ENCODE data around the gene KSR2.

GRCh38 chr12:117699575-117699974 is 269.2 kb downstream of the KSR2 start:
- TF ChIP-seq CTCF (IDR thresholded peaks at IDR 0.05 in 4 of 5, conservative IDR thresholded peaks at IDR 0.05 in 1 of 5) (no peak), POLR2A (IDR thresholded peaks at IDR 0.05) (no peak)

All from gastrocnemius medialis (tissue), 4 donors.